Natural killer cell (primary cell): ENCODE measurements around the gene BMERB1. TPM values are rescaled to one million over a fixed set of nuclear protein-coding genes. Genes with fewer than 3 reads are reported as not detected.

Experiments used
- ATAC-seq, 3 donors: fragments of 150-1000 bp in 2 of 3; fragments of 200-7000 bp in 1 of 3; cut with Tn5 transposase; 1 replicate in 1 of 3; 2 replicates in 2 of 3; pipeline ENCODE4 v1.10.0; 2021; ENCODE audit warnings: mild to moderate bottlenecking in 2 of 3, moderate library complexity in 2 of 3
- DNase-seq, 2 donors: peaks; one replicate each; pipeline versions ENCODE4 v3.0.0 to v3.0.0-alpha.2; 2013 to 2021; ENCODE audit warnings: mixed read lengths in 1 of 2
- H3K27ac ChIP-seq: one replicate; pipeline ENCODE4 v1.5.1; 2013; ENCODE audit warnings: mild to moderate bottlenecking, low read length
- H3K27me3 ChIP-seq: one replicate; pipeline ENCODE4 v1.6.1; 2013; ENCODE audit warnings: low read length; ENCODE audit not compliant: control insufficient read depth, insufficient read depth
- H3K36me3 ChIP-seq: one replicate; pipeline ENCODE4 v1.6.1; 2013; ENCODE audit warnings: low read length; ENCODE audit not compliant: control insufficient read depth, insufficient read depth
- H3K4me1 ChIP-seq: one replicate; pipeline ENCODE4 v1.6.1; 2013; ENCODE audit warnings: low read length; ENCODE audit not compliant: control insufficient read depth, insufficient read depth
- H3K4me3 ChIP-seq: one replicate; pipeline ENCODE4 v1.5.1; 2013; ENCODE audit warnings: low read length
- H3K9me3 ChIP-seq: one replicate; pipeline ENCODE4 v1.6.1; 2013; ENCODE audit warnings: low read length; ENCODE audit not compliant: control insufficient read depth, insufficient read depth
- H3K27ac Mint-ChIP-seq, 2 donors: one replicate each; pipeline ENCODE4 v1.8.0; 2022; ENCODE audit warnings: mild to moderate bottlenecking in 2 of 2, mixed read lengths in 2 of 2, moderate library complexity in 1 of 2
- H3K27me3 Mint-ChIP-seq, 2 donors: one replicate each; pipeline ENCODE4 v1.8.0; 2022; ENCODE audit warnings: low read depth in 2 of 2, mixed read lengths in 2 of 2
- H3K36me3 Mint-ChIP-seq: one replicate; pipeline ENCODE4 v1.8.0; 2022; ENCODE audit warnings: mixed read lengths
- H3K4me1 Mint-ChIP-seq, 2 donors: one replicate each; pipeline ENCODE4 v1.8.0; 2022; ENCODE audit warnings: mixed read lengths in 2 of 2
- H3K4me3 Mint-ChIP-seq: one replicate; pipeline ENCODE4 v1.8.0; 2022; ENCODE audit warnings: mild to moderate bottlenecking, moderate library complexity, mixed read lengths
- H3K9me3 Mint-ChIP-seq, 2 donors: one replicate each; pipeline ENCODE4 v1.8.0; 2022; ENCODE audit warnings: mixed read lengths in 2 of 2
- CTCF ChIP-seq: fragments of 200-600 bp; IDR thresholded peaks from one replicate; pipeline ENCODE4 v1.8.0; 2022; ENCODE audit warnings: antibody characterized with exemption
- WGBS: methylation state at CpG from one replicate; pipeline ENCODE4 v1.1.7; 2013; ENCODE audit warnings: missing lambda C conversion rate; ENCODE audit not compliant: insufficient coverage; 5-methylcytosine and 5-hydroxymethylcytosine counted together
- intact Hi-C: fragments of 100-400 bp; cut with micrococcal nuclease; formaldehyde crosslinking; loops from one replicate; pipeline ENCODE4 v1.14.2; 2022
- total RNA-seq, 4 donors: library from RNA; stranded (reverse); fragments of 120-200 nt in 1 of 4; gene quantifications; one replicate each; pipeline versions ENCODE4 v1.2.3 to v1.2.4, GENCODE V29; 2013 to 2022

BMERB1 gene
- total RNA-seq, 3 donors from 2014 or later (not counting 1 experiment from before 2014, with no cell fraction given), result 3.7 to 6.7 (median 4.5) TPM

GRCh38 chr16:15509593-15510535 is 75.5 kb downstream of the BMERB1 start:
- no peak for TF ChIP-seq CTCF
- no peak overlapping the region for H3K4me3 ChIP-seq
- no peak overlapping the region for H3K27ac ChIP-seq
- H3K4me3 Mint-ChIP-seq, result no peak overlapping the region
- no peaks in the 10 kb centered on the region for H3K9me3 Mint-ChIP-seq
- H3K4me1 Mint-ChIP-seq, result peaks cover 20 to 28% of the 10 kb centered on the region in 2 donors
- no peaks in the 10 kb centered on the region for H3K27me3 ChIP-seq
- H3K4me1 ChIP-seq, result peaks cover 9% of the 10 kb centered on the region
- intact Hi-C loops, result no loop called here
- no peaks in the 10 kb centered on the region for H3K36me3 Mint-ChIP-seq
- DNase-seq (peak in 1 of 2 donors; percentile 11), ATAC-seq (peak; percentile 15 to 59 (median 52))
- peak overlapping the region; percentile 5 to 19 for H3K27ac Mint-ChIP-seq
- H3K27me3 Mint-ChIP-seq, result peaks cover 0 to 3% of the 10 kb centered on the region in 2 donors
- no peaks in the 10 kb centered on the region for H3K9me3 ChIP-seq
- WGBS, result 90% methylated on average over 19 of the region's 19 CpGs
- H3K36me3 ChIP-seq, result no peaks in the 10 kb centered on the region

GRCh38 chr16:15510992-15511391 is 76.6 kb downstream of the BMERB1 start:
- H3K4me1 Mint-ChIP-seq, result peaks cover 20 to 28% of the 10 kb centered on the region in 2 donors
- no peaks in the 10 kb centered on the region for H3K9me3 Mint-ChIP-seq
- intact Hi-C loops, result no loop called here
- no peak overlapping the region for H3K4me3 Mint-ChIP-seq
- no peak for DNase-seq
- Histone ChIP-seq H3K4me3 (no peak overlapping the region), H3K9me3 (no peaks in the 10 kb centered on the region), H3K27me3 (no peaks in the 10 kb centered on the region), H3K4me1 (peaks cover 9% of the 10 kb centered on the region), H3K36me3 (no peaks in the 10 kb centered on the region), H3K27ac (no peak overlapping the region)
- H3K27ac Mint-ChIP-seq, result peak overlapping the region in 1 of 2 donors; percentile 33
- H3K36me3 Mint-ChIP-seq, result no peaks in the 10 kb centered on the region
- no peak for ATAC-seq
- no peak for TF ChIP-seq CTCF
- 92% methylated on average over 5 of the region's 6 CpGs for WGBS
- peaks cover 0 to 3% of the 10 kb centered on the region in 2 donors for H3K27me3 Mint-ChIP-seq

DNA sequence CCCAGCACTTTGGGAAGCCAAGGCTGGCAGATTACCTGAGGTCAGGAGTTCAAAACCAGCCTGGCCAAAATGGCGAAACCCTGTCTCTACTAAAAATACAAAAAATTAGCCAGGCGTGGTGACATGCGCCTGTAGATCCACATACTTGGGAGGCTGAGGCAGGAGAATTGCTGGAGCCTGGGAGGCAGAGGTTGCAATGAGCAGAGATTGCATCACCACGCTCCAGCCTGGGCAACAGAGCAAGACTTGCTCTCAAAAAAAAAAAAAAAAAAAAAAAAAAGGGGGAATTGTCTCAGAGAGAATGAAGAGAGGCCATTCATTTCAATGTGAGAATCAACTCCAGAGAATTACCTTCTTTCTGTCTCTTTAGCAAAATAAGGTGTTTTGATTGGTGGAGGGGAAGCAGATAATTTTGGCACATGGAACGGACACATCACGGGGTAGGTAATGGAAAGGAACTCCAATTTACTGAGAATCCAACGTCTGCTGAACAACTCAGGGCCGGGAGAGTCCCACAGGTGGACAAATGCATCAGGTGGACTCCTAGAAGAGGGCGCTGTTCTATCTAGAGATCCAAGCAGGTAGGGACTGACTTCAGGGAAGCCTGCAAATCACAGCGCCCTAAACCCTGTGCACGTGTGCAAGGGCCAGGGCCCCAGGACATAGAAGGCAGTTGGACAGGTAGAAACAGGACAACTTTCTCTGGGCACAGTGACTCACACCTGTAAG is 77.5 kb downstream of the BMERB1 start:
- H3K4me1 Mint-ChIP-seq, result peaks cover 16 to 25% of the 10 kb centered on the region in 2 donors
- H3K27me3 Mint-ChIP-seq, result peaks cover 0 to 3% of the 10 kb centered on the region in 2 donors
- H3K9me3 Mint-ChIP-seq, result no peaks in the 10 kb centered on the region
- Histone ChIP-seq H3K36me3 (no peaks in the 10 kb centered on the region), H3K27ac (no peak overlapping the region), H3K9me3 (no peaks in the 10 kb centered on the region), H3K27me3 (no peaks in the 10 kb centered on the region), H3K4me1 (peaks cover 9% of the 10 kb centered on the region), H3K4me3 (no peak overlapping the region)
- DNase-seq (no peak), ATAC-seq (no peak)
- intact Hi-C loops, result no loop called here
- 96% methylated on average over 11 of the region's 11 CpGs for WGBS
- H3K27ac Mint-ChIP-seq, result peak overlapping the region in 1 of 2 donors; percentile 33
- TF ChIP-seq CTCF, result no peak
- H3K4me3 Mint-ChIP-seq, result no peak overlapping the region
- no peaks in the 10 kb centered on the region for H3K36me3 Mint-ChIP-seq
